HG03103 (cell line): ENCODE data around the gene FARP1.

Experiments
- ATAC-seq: cut with Tn5 transposase; IDR thresholded peaks from one replicate; pipeline ENCODE4 v1.9.1; 2021; ENCODE audit warnings: low read depth; ENCODE audit not compliant: unreplicated experiment

The FARP1 gene

DNA sequence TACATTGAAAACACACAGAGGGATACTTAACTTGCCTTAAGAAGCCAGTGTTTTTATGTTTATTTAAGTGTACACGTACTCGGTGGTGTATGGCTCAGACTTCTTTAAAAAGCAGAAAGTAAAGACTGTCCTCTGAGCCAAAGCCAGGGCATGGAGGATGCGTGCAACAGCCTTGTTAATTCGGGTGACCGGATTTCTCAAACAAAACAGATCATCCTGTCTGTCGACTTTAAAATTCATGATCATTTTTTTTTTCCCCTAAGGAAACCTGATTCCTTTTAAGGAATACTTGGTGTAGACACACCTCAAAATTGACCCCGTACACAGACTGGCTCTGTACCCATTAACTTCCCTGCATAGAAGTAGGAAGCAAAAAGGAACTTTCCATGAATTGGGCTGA is 158.8 kb downstream of the FARP1 start:
- no peak for ATAC-seq

DNA sequence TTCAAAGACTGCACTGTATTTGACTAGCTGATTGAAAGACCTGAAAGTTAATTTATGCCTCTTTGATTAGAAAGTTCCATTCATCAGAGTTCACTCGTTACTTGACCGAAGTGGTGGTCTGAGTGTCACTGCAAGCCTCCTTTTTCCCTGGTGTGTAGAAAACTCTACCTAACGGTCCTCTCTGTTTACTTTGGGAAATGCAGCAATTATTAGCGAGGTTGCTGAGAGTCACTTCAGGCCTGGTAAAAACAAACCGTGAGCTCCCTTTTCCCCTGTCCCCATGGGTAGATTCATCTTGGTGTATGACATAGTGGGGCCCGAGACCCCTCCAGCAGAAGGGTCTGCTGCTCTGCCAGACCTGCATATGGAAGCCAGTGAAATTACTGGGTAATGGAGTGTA is 161.0 kb downstream of the FARP1 start:
- ATAC-seq: no peak

DNA sequence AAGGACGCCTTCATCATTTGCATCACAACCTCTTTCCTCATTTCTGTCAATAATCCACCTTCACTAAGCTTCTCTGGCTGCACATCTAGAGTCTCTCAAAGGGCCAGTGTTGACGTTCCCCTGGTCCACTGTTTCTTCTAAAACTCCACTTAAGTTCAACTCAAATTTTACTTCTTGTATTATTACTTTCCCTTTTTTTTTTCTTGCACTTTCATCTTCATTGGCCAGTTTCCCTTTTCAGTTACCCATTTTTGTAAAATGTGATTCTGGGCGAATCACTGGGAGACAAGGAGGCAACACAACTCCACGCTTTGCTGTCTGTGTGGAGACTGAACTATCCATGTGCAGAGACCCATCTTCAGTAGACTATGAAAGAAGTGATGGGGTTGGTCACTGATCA is 162.8 kb downstream of the FARP1 start:
- no peak for ATAC-seq

DNA sequence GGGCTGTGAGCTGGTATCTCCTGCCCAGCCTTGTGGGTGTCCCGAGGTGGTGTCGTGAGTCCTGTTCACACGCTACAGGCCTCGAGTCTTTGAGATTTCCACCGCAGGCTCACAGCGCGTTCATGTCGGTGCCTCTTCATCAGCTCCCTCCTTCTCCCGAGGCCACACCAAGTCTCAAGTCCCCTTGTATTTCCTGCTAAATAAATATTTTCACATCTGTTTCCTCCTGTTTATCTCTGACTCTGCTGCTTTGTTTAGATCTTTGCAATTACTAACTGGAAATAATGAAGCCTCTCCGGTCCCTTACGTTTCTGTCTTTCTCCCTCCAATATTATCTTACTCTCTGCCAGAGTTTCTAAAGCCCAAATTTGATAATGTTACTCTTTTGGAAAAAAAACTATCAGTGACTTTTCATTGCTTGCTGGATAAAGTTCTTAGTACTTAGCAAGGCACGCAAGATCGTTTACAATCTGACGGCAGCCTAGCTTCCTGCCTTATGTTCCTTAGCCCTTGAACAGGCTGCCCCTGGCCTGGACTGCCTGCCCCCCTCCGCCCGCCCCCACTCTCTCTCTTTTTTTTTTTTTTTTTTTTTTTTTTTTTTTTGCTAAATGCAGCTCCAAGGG is 164.7 kb downstream of the FARP1 start:
- ATAC-seq: no peak

DNA sequence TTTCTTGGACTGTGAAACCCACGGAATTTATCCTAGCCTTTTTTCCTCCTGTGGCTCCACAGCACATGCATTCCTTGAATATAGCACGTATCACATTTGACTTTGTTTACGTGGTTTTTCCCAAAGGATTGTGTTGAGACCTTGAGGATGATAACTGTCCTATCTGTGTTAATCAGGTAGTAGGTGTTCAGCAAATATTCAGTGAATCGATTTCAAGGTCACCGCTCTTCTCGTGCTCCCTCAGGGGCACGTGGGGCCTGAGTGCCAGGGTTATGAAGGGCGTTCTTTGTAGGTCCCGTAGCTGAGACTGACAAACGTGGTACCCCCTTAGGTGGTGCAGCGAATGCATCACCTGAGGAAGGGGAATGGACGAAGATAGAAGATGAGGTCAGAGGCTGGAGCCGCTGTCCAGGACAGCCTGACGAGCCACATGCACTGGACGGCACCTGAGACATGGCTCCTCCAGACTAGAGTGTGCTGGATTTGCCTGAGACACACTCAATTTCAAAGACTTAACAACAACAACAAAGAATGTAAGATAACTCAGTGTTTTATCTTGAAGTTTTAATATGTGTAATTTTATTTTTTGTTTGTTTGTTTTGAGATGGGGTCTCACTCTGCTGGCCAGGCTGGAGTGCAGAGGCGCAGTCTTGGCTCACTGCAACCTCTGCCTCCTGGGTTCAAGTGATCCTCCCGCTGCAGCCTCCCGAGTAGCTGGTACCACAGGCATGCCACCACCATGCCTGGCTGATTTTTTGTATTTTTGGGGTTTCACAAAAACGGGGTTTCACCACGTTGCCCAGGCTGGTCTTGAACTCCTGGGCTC is 165.4 kb downstream of the FARP1 start:
- no peak for ATAC-seq

DNA sequence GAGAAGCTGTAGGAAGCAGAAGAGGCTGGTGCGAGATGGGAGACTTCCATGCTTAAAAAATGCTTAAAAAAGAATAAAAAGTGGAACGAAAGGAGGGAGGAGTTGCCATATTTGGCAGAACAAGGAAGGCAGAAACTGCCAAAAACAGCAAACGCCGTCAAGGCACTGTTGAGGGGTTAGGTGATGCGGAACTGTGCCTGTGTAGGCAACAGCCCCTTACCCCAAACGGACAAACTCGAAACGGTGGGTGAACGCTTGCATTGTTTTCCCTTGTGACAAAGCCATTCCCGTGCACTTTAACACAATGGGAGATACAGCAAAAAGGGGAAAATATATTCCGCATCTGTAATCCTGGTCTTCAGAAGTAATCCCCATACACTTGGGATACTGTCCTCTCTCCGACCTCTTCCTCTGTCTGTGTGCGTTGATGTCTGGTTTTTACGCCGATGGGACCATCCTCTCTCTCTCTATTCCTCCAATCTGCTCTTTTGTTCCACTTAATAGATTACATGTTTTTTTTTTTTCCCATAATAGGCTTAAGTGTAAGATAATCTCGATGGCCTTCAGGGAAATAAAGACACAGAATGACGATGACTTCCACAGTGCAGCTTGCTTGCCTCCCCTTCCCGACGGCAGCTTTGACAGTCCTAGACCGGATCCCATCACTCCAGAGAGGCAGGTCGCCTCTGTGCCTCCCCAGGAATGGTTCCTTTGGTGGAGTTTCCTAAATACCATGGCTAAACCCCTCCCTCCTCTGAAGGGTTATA is 166.9 kb downstream of the FARP1 start:
- ATAC-seq: no peak

DNA sequence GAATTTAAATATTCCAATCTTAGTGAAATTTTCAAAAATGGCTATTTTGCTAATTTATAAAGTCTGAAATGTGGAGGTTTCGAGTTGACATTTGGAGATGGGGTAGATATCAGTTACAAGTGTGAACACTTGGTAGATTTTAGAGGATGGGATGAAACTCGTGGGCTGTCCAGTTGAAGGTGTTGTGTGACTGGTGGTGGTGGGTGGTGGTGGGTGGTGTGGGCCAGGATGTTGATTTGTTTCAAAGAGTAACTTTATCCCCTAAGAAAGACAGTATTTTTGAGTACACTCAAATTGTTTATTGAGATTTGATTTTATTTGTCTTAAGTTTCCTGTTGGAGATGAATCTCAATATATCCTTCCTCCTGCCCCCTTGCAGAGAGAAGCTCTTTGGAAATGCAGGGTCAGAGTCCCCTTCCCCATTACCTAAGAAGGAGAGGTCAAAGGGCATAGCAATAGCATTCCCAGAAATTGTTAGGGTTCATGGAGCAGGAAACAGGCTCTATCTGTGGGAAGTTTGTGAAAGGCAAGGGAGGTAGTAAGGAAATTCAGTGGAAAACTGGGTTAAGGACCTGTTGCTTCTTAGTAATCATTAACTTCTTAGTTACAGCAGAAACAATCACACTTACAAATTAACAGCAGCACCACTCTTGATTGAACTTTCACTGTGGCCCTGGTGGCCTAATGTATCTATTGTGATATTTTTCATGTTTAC is 167.7 kb downstream of the FARP1 start:
- ATAC-seq: no peak

DNA sequence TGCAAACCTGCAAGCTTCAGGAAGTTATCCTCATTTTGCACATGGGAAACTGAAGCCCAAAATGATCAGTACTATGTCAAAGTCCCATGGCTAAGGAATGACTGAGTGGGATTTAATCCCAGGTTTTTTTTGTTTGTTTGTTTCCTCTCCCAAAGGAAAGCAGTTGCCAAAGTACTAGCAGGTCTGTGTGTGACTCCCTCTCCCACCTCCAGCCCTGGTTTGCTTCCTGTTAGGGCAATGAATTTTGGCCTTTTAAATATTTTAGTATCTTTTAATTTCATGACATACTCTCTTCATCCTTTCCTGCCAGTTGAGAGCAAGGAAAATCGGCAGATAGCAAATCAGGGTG is 168.3 kb downstream of the FARP1 start:
- ATAC-seq: no peak

DNA sequence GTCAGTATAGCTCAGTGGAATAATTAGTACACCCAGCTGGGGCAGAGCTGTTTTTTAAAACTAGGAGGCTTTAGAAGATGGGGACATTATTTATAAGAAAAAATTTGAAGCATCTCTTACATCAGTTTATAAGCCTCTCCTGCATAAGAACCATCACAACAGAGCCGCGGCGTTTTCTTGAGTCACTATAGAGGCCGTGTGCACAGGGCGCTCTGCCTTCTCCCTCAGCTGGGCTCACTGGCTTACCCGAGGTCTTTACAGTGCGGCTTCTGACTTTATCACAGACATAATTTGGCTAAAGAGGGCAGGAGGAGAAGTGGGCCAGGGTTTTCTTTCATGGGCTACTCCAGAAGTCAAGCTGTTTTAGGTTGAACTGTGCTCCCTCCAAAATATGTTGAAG is 169.7 kb downstream of the FARP1 start:
- no peak for ATAC-seq

DNA sequence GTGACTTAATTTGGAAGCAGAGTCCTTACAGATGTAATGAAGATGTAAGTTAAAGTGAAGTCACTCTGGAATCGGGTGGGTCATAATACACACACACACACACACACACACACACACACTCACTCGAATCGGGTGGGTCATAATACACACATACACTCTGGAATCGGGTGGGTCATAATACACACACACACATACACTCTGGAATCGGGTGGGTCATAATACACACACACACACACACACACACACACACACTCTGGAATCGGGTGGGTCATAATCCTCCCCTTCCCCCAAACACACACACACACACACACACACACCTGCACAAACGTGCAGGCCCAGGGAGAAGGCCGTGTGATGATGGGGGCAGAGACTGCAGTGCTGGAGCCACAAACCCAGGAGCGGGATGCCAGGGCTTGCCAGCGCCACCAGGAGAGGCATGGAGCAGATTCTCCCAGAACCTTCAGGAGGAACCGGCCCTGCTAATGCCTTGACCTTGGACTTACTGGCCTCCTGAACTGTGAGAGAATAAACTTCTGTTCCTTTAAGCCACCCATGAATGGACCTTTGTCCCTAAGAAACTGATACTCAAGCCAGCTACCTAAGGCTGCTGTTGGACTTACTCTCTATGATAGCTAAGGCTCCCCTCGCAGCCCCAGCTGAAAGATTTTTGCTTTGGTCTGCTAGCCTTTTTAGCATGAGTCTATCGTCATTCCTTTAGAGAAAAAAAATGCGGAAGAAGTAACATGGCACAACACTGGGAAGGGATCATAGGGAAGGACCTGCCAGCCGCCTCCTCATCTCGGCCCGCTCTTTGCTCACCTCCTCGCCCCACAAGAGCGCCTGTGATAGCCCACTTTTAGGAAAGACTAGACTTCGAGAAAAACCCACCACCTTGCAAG is 170.4 kb downstream of the FARP1 start:
- no peak for ATAC-seq

DNA sequence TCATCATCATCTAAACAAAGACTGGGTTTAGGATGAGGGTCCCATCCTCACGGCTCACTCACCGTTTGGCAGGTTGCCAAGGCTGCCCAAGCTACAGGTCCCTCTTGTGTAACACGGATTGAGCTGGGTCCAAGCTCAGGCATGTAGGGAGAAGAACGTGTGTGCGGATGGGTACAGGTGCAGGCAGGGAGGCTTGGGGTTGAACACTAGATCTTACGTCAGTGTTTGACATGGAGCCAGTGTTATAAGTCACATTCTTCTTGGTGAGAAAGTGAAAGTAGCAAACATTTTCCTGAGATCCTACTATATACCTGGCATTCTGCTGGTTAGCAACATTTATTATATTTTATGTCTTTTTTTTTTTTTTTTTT is 171.0 kb downstream of the FARP1 start:
- no peak for ATAC-seq

DNA sequence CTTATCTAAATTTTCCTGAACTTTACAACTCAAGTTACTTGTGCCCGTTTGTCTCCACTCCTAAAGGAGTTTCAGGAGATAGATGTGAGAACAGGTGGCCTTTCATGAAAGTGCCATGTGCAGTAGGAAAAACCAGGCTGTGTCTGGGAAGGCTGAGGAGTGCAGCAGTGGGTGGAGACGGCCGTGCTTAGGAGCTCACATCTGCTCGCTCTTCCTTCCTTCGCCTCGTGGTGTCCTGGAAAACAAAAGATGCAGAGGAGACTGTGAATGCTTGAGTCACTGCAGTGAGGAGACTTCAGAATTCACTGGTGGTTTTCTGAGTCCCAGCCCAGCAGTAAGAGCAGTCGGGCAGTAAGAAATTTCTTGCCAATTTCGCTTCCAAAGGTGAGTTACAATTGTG is 172.6 kb downstream of the FARP1 start:
- ATAC-seq: no peak

DNA sequence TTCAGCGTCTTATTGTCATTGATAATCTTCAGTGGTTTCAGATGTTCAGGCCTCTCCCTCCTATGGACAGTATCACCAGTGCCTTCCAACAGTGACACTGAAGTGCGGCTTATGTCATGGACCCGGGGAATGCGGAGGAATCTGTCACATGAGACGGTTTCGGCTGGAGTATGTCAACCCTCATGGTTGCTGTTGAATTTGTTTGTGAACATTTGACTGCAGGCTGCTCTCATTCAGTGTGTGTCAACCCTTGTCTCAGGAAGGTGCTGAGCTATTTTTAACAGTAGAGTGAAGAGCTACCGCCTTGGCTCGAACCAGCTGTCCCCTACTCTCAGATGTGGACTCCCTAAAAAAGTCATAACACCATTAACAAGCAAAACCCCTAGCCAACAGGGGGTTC is 173.0 kb downstream of the FARP1 start:
- ATAC-seq: no peak

DNA sequence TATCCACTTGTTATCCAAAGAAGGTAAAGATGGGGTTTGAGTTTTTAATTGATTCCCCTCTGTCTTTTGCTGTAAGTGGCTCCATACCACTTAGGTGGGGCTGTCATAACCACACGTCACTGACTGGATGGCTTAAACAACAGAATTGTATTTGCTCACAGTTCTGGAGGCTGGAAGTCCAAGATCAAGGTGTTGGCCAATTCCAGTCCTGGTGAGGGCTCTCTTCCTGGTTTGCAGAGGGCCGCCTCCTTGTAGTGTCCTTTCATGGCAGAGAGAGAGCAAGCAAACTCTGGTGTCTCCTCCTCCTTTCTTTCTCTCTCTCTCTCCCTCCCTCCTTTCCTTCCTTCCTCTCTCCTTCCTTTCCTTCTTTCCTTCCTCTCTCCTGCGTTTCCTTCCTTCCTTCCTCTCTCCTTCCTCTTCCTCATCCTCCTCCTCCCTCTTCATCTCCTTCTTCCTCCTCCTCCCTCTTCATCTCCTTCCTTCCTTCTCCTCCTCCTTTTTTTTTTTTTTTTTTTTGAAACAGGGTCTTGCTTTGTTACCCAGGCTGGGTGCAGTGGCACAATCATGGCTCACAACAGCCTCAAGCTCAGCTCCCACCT is 174.8 kb downstream of the FARP1 start:
- ATAC-seq: no peak

DNA sequence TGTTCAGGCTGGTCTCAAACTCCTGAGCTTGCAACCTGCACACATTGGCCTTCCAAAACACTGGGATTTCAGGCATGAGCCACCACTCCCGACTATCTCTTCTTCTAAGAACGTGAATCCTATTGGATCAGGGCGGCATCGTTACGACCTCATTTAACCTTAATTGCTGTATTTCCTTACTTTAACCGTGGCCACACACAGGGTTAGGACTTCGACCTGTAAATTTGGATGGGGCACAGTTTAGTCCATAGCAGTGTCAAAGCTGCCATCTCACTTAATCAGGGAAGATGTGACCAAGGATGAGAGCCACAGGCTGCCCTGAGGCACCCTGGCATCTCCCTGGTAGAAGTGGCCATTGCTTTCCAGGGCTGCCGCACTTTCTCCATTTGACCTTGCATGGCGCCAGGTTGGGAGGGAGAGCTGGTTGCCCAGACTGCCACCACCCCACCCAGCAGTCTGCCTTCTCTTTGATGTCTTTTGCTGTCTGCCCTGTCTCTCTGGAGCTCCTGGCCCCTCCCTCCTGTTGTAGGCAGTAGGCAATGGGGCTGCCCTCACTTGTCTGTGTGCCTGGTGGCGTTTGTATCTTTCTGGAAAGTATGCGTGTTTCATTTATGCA is 175.5 kb downstream of the FARP1 start:
- ATAC-seq: no peak

DNA sequence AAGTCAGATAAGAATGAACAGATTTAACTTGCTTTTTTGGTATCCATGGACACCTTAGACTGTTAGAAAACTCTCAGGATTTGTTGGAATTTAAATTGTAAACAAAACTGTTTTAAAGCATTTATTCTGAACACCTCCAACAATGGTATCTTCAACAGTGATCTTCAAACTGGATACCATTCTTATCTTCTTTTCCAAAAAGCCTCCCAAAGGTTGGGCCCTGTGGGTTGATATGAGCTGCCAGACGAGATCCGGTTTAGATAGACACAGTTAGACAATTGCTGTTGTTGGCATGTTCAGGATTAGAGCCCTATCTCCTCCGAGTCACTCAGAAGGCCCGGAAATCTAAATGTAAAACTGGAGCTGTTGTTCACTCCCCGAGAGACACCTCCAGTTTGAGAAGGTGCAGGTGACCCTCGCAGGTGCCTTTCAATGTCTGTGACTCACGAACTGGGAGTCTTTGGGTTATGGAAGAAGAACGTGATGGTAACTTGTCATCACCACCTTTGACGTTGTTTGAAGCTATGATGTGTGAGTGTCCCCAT is 177.7 kb downstream of the FARP1 start:
- no peak for ATAC-seq

DNA sequence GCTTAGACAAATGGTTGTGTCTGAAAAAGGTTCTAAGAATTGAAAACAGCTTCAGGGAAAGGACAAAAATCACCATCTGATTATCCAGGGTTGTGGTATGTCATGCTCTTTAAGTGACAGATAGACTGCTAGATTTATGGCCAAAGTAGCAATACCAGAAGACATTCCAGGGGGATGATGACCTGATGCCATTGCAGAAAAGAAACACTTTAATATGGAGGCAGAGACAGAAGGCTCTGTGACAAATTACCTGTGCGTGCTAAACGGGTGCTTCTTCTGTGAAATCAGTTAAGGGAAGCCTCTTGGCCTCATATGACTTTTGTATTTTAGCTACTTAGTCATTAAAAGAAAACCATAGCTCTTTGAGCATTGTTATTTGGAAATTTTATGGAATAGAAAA is 178.5 kb downstream of the FARP1 start:
- ATAC-seq: no peak

DNA sequence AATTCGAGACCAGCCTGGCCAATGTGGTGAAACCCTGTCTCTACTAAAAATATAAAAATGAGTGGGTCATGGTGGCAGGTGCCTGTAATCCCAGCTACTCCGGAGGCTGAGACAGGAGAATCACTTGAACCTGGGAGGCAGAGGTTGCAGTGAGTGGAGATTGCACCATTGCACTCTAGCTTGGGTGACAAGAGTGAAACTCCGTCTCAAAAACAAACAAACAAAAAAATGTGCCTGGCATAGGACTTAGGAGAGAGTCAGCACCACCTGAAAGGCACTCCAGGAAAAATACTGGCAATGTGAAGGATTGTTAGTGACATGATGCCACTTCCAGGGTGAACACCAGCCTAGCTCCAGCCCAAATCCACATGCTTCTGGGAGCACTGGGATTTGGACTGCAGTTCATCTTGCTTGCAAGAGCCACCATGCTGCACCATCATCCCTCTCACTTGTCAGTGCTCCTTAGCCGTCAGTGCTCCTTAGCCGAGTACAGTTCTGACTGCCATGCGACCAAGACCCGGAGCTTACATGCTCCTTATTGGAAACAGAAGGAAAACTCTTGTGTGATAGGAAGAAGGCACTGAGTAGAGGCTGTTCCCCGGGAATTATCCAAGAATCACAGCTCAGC is 179.3 kb downstream of the FARP1 start:
- no peak for ATAC-seq

DNA sequence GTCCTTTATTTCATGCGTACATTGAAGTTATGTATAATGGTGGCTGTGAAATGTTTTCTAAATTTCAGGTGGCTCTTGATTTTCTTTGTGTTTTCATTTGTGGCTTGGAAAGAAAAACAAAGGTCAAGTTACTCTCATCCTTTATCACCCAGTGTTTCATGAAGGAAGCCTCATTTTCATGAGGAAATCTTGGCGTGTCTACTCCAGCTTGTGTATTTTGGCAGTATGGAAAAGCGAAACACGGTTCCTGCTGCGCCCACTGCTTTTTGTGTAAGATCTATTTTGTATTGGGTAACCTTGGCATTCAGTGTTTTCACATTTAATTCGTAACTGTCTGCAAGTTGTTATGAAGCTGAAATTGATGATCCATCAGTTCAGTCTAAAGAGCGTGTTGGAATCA is 181.2 kb downstream of the FARP1 start:
- no peak for ATAC-seq
